NCI-H1092 treated with DMSO at 0.1 percent for 48 hours (cell line): ENCODE measurements around the gene GPS1.

Source experiments
- DNase-seq: peaks from one replicate; lab custom pipeline; 2025; lab: John Stamatoyannopoulos, UW

GPS1 gene

GRCh38 chr17:82090549-82091263 lies 39.0 kb downstream of the GPS1 start:
- DNase-seq, result no peak

GRCh38 chr17:82091264-82092066 lies 39.8 kb downstream of the GPS1 start:
- DNase-seq, result no peak

GRCh38 chr17:82092094-82092586 lies 40.4 kb downstream of the GPS1 start:
- no peak for DNase-seq

GRCh38 chr17:82092628-82092994 lies 40.9 kb downstream of the GPS1 start:
- no peak for DNase-seq

GRCh38 chr17:82092995-82093751 lies 41.5 kb downstream of the GPS1 start:
- DNase-seq, result no peak

GRCh38 chr17:82094931-82095776 lies 43.5 kb downstream of the GPS1 start:
- no peak for DNase-seq

GRCh38 chr17:82095777-82096708 lies 44.3 kb downstream of the GPS1 start:
- no peak for DNase-seq

- no peak for DNase-seq
Observed at GRCh38 chr17:82096709-82097183, 45.0 kb downstream of the GPS1 start.

GRCh38 chr17:82097184-82097918 lies 45.7 kb downstream of the GPS1 start:
- DNase-seq, result peak; percentile 11

GRCh38 chr17:82097919-82098168 lies 46.1 kb downstream of the GPS1 start:
- DNase-seq, result no peak

GRCh38 chr17:82098169-82098938 lies 46.7 kb downstream of the GPS1 start, which contains the start of gene FASN:
Gene FASN, minus strand, starts transcription at chr17:82098236. Its CDS starts 1,791 bp downstream, at chr17:82096445.
- peak; percentile 92 for DNase-seq

- DNase-seq, result peak; percentile 51
Observed at GRCh38 chr17:82098939-82099763, 47.5 kb downstream of the GPS1 start.

- DNase-seq, result no peak
Observed at GRCh38 chr17:82100502-82101298, 49.0 kb downstream of the GPS1 start.

- no peak for DNase-seq
Observed at GRCh38 chr17:82101301-82101715, 49.6 kb downstream of the GPS1 start.

- DNase-seq, result no peak
Observed at GRCh38 chr17:82101767-82102679, 50.3 kb downstream of the GPS1 start.
